ENCODE results near the gene CORO1C. TPM values are rescaled to one million over a fixed set of nuclear protein-coding genes. Genes with fewer than 3 reads are reported as not detected.
"Not testable (repeated sequence)": the region's sequence is repeated elsewhere in the genome, so short reads cannot be mapped to it uniquely, and the experiment has no call there.

CORO1C gene
- total RNA-seq, 1 experiment from 2014 or later = 138 TPM

- POLR2A ChIA-PET = no interaction called here
- Histone ChIP-seq H3K9me2 (ENCODE audit: insufficient read depth) (no peaks in the 10 kb centered on the region), H3K27me3 (ENCODE audit: insufficient read depth, low read length) (no peaks in the 10 kb centered on the region), H3K36me3 (ENCODE audit: control insufficient read depth in 1 of 2, insufficient read depth in 2 of 2, low read length in 2 of 2) (no peaks in the 10 kb centered on the region), H3K9ac (ENCODE audit: low read length) (no peak overlapping the region), H3K4me3 (replicated peaks in 1 of 2; ENCODE audit: low read depth in 1 of 2, low read length in 2 of 2) (no peak overlapping the region), H4K20me1 (ENCODE audit: insufficient read depth) (no peaks in the 10 kb centered on the region), H3K27ac (ENCODE audit: low read depth, low read length) (no peak overlapping the region), H3K4me1 (ENCODE audit: control insufficient read depth in 1 of 2, insufficient read depth in 2 of 2, low read length in 2 of 2) (peaks cover 8 to 20% of the 10 kb centered on the region in 2 experiments), H2AFZ (ENCODE audit: low read depth, low read length, poor library complexity, severe bottlenecking) (no peak overlapping the region), H3K4me2 (ENCODE audit: low read length) (no peak overlapping the region), H3K9me3 (ENCODE audit: control insufficient read depth in 1 of 2, insufficient read depth in 1 of 2, low read depth in 1 of 2, low read length in 2 of 2) (no peaks in the 10 kb centered on the region), H3K79me2 (ENCODE audit: insufficient read depth, low read length) (peaks cover 29% of the 10 kb centered on the region)
- TF ChIP-seq SRF (IDR thresholded peaks at IDR 0.05; ENCODE audit: low read depth) = no peak
- TF ChIP-seq JUND (IDR thresholded peaks at IDR 0.05) = no peak
- TF ChIP-seq REST (IDR thresholded peaks at IDR 0.05; ENCODE audit: low read depth) = no peak
- no peak for TF ChIP-seq RAD21 (IDR thresholded peaks at IDR 0.05; ENCODE audit: low read depth)
- TF ChIP-seq ZNF274 (IDR thresholded peaks at IDR 0.05; ENCODE audit: low read depth, low read length) = no peak
- TF ChIP-seq CEBPB (IDR thresholded peaks at IDR 0.05; ENCODE audit: low read depth) = no peak
- TF ChIP-seq ZBTB33 (IDR thresholded peaks at IDR 0.05; ENCODE audit: extremely low read depth, insufficient replicate concordance, low read length) = no peak
- no peak for TF ChIP-seq SP1 (IDR thresholded peaks at IDR 0.05; ENCODE audit: low read depth)
- no peak for TF ChIP-seq ATF3 (IDR thresholded peaks at IDR 0.05)
- CTCF ChIA-PET = interaction anchor here (1.0 to 2.2 kb wide), 8 partner anchors 9 to 287 kb away, joined by 3 to 54 read pairs (median 8); no protein-coding TSS in a partner anchor
- no peak for ATAC-seq
- DNase-seq (ENCODE audit: low read depth, low spot score) = no peak
- no TSS peak for BruUV-seq (replicated peaks)
- RAD21 ChIA-PET (ENCODE audit: low non-redundant PET in 1 of 2, low total read pairs in 2 of 2, uncharacterized antibody in 2 of 2, unreplicated experiment in 2 of 2) = interaction anchor here (0.6 to 1.7 kb wide), 3 partner anchors 67 to 142 kb away, joined by 3 to 7 read pairs (median 3); no protein-coding TSS in a partner anchor
- intact Hi-C loops (cut with micrococcal nuclease) = loop anchor here (1.0 to 2.0 kb wide), 3 partner anchors 105 to 429 kb away; partner anchors contain the start of gene ALKBH2
Measured at GRCh38 chr12:108663324-108664015, 67.8 kb downstream of the CORO1C start.

- peaks cover 13% of the 10 kb centered on the region for H3K79me2 ChIP-seq (ENCODE audit: insufficient read depth, low read length)
- H3K4me2 ChIP-seq (ENCODE audit: low read length); ATAC-seq; H3K36me3 ChIP-seq (ENCODE audit: control insufficient read depth in 1 of 2, insufficient read depth in 2 of 2, low read length in 2 of 2); CTCF ChIA-PET; DNase-seq (ENCODE audit: low read depth, low spot score); H3K9me3 ChIP-seq (ENCODE audit: control insufficient read depth in 1 of 2, insufficient read depth in 1 of 2, low read depth in 1 of 2, low read length in 2 of 2); POLR2A ChIA-PET; H3K9ac ChIP-seq (ENCODE audit: low read length); H4K20me1 ChIP-seq (ENCODE audit: insufficient read depth); H3K27me3 ChIP-seq (ENCODE audit: insufficient read depth, low read length); RAD21 ChIA-PET (ENCODE audit: low non-redundant PET in 1 of 2, low total read pairs in 2 of 2, uncharacterized antibody in 2 of 2, unreplicated experiment in 2 of 2); BruUV-seq (replicated peaks); H3K27ac ChIP-seq (ENCODE audit: low read depth, low read length); intact Hi-C loops (cut with micrococcal nuclease); H3K9me2 ChIP-seq (ENCODE audit: insufficient read depth); H2AFZ ChIP-seq (ENCODE audit: low read depth, low read length, poor library complexity, severe bottlenecking); H3K4me3 ChIP-seq (replicated peaks in 1 of 2; ENCODE audit: low read depth in 1 of 2, low read length in 2 of 2): not testable (repeated sequence)
- H3K4me1 ChIP-seq (ENCODE audit: control insufficient read depth in 1 of 2, insufficient read depth in 2 of 2, low read length in 2 of 2) = peaks cover 10 to 11% of the 10 kb centered on the region in 2 experiments
Measured at GRCh38 chr12:108658115-108658514, 73.2 kb downstream of the CORO1C start.

Measured in HCT116 (cell line).